Lung microvascular endothelial cell (primary cell): ENCODE measurements around the gene ELANE. TPM values are rescaled to one million over a fixed set of nuclear protein-coding genes. Genes with fewer than 3 reads are reported as not detected.
"Not testable (repeated sequence)": the region's sequence is repeated elsewhere in the genome, so short reads cannot be mapped to it uniquely, and the experiment has no call there.

ENCODE experiments used
- DNase-seq, 2 donors: peaks; one replicate each; pipeline versions ENCODE4 v3.0.0 to v3.0.0-alpha.2; 2010; ENCODE audit warnings: low read depth in 2 of 2
- total RNA-seq: library from RNA; depleted of rRNA; stranded (reverse); fragments of >200 nt; gene quantifications from 2 replicates; pipeline ENCODE4 v1.2.1, GENCODE V29; 2014

Gene ELANE
- total RNA-seq, 1 donor from 2014 or later = not detected

DNA sequence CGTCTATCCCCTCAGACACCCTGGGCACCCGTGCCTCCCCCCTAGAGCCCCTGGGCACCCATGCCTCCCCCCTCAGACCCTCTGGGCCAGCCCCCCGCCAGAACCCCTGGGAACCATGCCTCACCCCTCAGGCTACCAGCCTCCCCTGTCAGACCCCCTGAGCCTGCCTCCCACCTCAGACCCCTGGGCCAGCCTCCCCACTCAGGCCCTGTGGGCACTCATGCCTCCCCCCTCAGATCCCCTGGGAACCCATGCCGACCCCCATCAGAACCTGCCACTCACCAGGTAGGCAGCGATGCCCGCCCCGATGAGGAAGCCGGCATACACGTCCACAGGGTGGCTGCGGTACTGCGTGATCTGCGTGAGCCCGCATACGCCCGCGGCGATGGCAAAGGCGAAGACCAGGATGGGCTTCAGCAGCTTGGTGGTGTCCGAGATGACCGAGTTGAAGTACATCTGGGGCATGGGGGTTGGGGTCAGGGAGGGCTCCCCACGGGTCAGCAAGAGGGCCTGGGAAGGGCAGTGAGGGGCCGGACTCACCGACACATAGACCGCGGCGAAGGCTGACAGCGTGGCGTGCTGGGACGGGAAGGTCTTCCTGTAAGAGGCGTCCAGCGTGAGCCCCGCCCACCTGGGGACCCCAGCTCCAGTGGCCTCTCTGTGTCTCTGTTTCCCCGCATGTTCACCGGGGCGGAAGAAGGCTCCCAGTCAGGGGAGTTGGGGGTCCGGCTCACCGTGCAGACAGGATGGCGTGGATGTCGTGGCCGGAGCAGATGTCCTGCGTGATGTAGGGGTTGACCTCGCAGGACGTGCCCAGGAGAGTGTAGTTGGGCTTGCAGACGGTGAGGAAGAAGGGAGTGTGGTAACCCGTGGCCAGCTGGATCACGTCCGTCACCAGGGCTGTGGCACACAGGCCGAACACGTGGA, 37.7 kb upstream of the ELANE start:
- DNase-seq = no peak

DNA sequence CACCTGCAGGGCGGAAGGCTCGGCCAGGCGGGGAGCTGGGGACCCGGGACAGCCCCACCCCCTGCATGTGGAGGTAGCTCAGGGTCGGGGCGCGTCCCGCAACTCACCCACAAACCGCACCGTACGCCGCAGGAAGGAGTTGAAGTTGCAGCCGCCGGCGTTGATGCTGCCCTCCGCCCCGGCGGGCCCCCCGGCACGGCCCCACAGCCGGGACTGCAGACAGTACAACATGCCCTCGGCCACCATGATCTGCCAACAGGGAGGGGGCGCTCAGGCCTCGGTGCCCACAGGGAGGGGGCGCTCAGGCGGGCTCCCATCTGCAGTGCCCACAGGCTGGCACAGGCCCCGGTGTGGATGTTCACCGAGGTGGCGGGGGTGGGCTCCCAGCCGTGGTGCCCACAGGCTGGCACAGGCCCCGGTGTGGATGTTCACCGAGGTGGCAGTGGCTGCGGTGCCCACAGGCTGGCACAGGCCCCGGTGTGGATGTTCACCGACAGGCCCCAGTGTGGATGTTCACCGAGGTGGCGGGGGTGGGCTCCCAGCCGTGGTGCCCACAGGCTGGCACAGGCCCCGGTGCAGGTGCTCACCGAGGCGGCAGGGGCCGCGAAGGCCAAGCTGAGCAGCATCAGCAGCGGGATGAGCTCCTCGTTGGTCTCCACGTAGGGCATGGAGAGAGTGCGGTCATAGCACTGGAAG, 36.9 kb upstream of the ELANE start:
- DNase-seq = no peak

DNA sequence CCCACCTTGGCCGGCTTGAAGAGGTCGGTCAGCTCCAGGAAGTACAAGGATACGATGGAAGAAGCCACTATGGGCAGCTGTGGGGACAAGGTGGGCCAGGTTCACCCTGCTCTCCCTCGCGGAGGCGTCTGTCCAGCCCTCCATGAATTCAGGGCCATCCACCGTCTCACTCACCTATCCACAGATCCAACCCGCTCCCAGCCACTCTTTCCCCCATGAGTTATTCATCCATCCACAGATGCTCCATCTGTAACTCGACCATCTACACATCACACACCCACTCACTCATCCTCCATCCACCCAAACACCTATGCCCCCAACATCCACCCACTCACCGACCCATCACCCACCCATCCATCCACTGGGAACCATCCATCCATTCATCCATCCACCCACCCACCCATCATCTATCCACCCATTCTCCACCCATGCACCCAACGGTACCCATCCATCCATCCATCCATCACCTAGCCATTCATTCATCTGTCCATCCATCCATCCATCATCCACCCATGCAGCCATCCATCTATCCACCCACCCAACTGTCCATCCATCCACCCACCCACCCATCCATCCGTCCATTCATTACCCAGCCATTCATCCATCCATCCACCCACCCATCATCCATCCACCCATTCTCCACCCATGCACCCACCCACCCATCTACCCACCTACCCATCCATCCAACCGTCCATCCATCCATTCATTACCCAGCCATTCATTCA, 36.2 kb upstream of the ELANE start:
- DNase-seq = no peak

DNA sequence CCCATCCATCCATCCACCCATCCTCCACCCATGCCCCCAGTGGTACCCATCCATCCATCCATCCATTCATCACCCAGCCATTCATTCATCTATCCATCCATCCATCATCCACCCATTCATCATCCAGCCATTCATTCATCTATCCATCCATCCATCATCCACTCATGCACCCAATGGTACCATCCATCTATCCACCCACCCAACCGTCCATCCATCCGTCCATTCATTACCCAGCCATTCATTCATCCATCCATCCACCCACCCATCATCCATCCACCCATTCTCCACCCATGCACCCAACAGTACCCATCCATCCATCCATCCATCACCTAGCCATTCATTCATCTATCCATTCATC, 35.6 kb upstream of the ELANE start:
- DNase-seq = no peak

DNA sequence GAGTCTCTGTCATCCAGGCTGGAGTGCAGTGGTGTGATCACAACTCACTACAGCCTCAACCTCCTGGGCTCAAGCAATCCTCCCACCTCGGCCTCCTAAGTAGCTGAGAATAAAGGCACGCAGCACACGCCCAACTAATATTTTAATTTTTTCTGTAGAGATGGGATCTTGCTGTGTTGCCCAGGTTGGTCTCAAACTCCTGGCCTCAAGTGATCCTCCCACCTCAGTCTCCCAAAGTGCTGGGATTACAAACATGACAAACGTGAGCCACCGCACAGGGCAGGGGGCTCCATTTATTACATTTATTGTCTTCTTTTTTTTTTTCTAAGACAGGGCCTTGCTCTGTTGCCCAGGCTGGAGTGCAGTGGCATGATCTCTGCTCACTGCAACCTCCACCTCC, 31.9 kb upstream of the ELANE start:
- not testable (repeated sequence) for DNase-seq

GRCh38 chr19:821231-821824, 30.8 kb upstream of the ELANE start:
- DNase-seq = no peak

- DNase-seq = no peak
Observed at GRCh38 chr19:821825-822503, 30.1 kb upstream of the ELANE start, which contains the start of gene PLPPR3. PLPPR3 (minus strand) TSS chr19:821955; CDS start chr19:821559, 396 bp downstream.

DNA sequence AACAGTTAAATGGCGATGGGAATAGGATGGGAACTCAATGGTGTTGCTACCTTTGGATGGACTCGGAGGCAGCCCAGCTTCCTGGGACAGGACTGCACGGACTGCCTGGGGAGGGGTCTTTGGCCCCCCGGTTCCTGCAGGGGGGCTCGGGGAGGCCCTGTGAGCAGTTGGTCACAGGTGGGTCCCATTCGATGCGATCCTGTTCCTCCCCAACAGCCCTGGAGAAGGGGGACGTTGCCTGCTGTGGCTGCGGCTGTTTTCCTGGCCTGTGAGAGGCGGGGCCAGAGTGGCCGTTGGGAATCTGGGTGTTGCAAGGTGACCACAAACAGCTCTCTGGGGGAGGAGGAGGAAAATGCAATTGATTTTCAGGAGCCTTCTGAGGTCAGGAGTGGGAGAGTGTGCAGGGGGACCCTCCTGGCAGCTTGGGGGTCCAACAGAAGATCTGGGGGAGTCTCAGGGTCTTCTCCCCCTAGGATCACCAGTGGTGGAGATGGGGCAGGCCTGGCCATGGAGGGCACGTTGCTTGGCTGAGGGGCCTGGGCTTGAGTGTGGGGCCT, 28.5 kb upstream of the ELANE start:
- no peak for DNase-seq

- no peak for DNase-seq
Observed at GRCh38 chr19:824885-825284, 27.2 kb upstream of the ELANE start.

GRCh38 chr19:825897-826644, 26.0 kb upstream of the ELANE start:
- no peak for DNase-seq

- no peak for DNase-seq
Observed at GRCh38 chr19:827314-827709, 24.8 kb upstream of the ELANE start.

DNA sequence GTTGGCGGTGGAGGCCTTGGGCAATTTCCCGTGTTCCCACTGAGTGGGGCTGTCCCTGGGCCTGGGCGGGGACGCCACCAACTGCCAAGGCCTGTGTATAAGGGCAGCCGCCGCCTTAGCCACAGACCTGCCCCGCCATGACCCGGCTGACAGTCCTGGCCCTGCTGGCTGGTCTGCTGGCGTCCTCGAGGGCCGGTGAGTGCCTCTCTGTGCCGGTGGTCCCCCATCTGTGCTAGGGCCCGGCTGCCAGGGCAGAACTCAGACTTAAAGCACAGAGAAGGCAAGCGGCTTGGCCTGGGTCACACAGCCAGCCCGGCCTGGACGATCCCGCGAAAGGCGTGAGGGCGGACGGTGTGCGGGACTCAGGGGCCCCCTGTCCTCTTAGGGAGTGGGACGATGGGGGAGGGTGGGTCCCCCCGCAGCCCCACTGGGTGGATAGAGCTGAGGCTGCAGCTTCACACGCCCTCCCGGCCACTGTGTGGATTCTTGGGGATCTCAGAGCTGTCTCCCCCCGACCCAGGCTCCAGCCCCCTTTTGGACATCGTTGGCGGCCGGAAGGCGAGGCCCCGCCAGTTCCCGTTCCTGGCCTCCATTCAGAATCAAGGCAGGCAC, 24.3 kb upstream of the ELANE start, which contains the start of gene AZU1:
AZU1 (plus strand) TSS at position 128 of the 612 bp plus-strand sequence; CDS start at position 138, 10 bp downstream.
- no peak for DNase-seq

GRCh38 chr19:829129-829758, 22.9 kb upstream of the ELANE start:
- no peak for DNase-seq

DNA sequence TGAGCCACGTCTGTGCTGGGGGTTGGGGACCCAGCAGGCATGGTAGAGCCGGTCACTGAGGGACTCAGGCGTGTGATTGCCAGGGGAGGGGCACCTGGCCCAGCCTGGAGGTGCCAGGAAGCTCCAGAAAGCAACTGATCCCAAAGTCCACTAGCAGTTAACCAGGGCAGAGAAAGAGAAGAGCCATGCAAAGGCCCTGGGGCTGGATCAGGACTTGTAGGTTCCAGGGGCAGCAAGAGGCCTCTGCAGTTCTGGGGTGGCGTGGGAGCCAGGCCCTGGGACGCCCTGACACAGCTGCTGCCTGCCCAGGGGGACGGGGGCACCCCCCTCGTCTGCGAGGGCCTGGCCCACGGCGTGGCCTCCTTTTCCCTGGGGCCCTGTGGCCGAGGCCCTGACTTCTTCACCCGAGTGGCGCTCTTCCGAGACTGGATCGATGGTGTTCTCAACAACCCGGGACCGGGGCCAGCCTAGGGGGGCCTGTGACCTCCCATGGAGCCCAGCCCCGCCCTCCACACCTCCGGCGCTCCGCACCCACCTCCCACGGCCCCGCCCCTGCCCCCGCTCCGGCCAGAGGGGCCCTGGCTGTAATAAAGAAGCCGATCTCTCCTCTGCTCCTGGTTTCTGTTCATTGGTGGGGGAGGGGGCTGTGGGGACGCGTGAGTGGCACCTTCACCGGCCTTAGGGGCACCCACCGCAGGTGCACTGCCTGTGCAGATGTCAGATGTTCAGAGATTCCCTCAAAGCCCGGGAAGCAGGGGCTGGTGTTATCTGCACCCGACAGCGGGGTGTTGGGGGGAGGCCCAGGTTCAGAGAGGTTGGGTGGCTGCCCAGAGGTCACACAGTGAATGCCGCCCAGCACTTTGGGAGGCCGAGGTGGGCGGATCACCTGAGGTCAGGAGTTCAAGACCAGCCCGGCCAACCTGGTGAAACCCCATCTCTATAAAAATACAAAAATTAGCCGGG, 20.4 kb upstream of the ELANE start:
- DNase-seq = no peak

- DNase-seq = no peak
Observed at GRCh38 chr19:834216-834615, 17.9 kb upstream of the ELANE start.

DNA sequence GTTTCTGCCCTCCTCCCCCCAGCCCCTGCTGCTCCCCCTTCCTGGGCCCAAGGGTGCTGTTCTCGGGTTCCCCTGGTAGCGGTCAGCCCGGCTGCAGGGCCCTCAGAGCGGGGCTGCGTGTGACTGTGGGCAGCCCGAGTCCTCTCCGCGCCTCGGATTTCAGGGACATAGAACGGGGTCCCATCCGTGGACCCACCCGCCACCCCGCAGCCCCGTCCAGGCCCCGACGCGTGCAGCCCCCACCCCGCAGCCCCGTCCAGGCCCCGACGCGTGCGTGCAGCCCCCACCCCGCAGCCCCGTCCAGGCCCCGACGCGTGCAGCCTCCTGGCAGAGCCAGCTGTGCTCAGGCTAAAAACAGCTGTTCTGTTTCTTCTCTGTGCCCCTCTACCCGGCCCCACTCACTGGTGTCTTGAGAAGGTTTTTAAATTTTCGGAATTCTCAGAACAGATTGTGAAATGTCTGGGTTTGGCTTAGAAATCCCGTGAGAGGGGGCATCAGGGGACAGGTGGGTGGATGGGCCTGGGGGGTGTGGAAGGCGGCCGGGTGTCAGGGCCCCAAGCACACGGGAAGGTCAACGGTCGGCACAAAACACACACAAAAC, 16.8 kb upstream of the ELANE start:
- no peak for DNase-seq

- no peak for DNase-seq
Observed at GRCh38 chr19:840519-841206, 11.4 kb upstream of the ELANE start, which contains the start of gene PRTN3. PRTN3 (plus strand) TSS chr19:840999; CDS start chr19:841009, 10 bp downstream.
